ENCODE measurements around the gene GALNT16. TPM values are rescaled to one million over a fixed set of nuclear protein-coding genes. Genes with fewer than 3 reads are reported as not detected.

Gene GALNT16
- total RNA-seq, 5 donors from 2014 or later (not counting 1 experiment from before 2014, with no cell fraction given), result 0.13 to 0.46 TPM; not detected in 3

- ChIA-PET POLR2A (no interaction called here), CTCF (no interaction called here)
- no peak overlapping the region for H3K27ac ChIP-seq (ENCODE audit: low read length)
- H3K4me1 ChIP-seq (ENCODE audit: control insufficient read depth in 1 of 2, extremely low read depth in 1 of 2, insufficient read depth in 2 of 2, low read length in 2 of 2), result no peaks in the 10 kb centered on the region
- no peak overlapping the region for H3K4me3 Mint-ChIP-seq
- H3K4me3 ChIP-seq (ENCODE audit: control insufficient read depth in 1 of 2, extremely low read depth in 1 of 2, low read length in 1 of 2), result no peak overlapping the region
- ATAC-seq (replicated peaks in 1 of 4), result no peak
- no peaks in the 10 kb centered on the region for H3K36me3 ChIP-seq (ENCODE audit: control insufficient read depth in 2 of 2, extremely low read depth in 1 of 2, insufficient read depth in 1 of 2, low read length in 1 of 2)
- no peaks in the 10 kb centered on the region for H3K9me3 Mint-ChIP-seq
- no peak overlapping the region for H3K27ac Mint-ChIP-seq
- H3K36me3 Mint-ChIP-seq, result no peaks in the 10 kb centered on the region
- H3K9me3 ChIP-seq, result no peaks in the 10 kb centered on the region
- H3K27me3 ChIP-seq (replicated peaks in 1 of 2; ENCODE audit: control insufficient read depth in 2 of 2, extremely low read depth in 1 of 2, insufficient read depth in 2 of 2, low read length in 1 of 2), result peaks cover 0 to 18% of the 10 kb centered on the region in 2 experiments
- H3K4me1 Mint-ChIP-seq, result no peaks in the 10 kb centered on the region
- peaks cover 2 to 4% of the 10 kb centered on the region in 2 donors for H3K27me3 Mint-ChIP-seq
- 68% methylated on average over 3 of the region's 11 CpGs for WGBS (ENCODE audit: insufficient coverage)
- peak in 2 of 35 experiments; percentile 2 to 13 for DNase-seq
Observed at GRCh38 chr14:69323266-69323998, 63.5 kb downstream of the GALNT16 start.

- Histone ChIP-seq H3K9me3 (no peaks in the 10 kb centered on the region), H3K4me3 (ENCODE audit: control insufficient read depth in 1 of 2, extremely low read depth in 1 of 2, low read length in 1 of 2) (no peak overlapping the region), H3K27me3 (replicated peaks in 1 of 2; ENCODE audit: control insufficient read depth in 2 of 2, extremely low read depth in 1 of 2, insufficient read depth in 2 of 2, low read length in 1 of 2) (peaks cover 0 to 18% of the 10 kb centered on the region in 2 experiments), H3K4me1 (ENCODE audit: control insufficient read depth in 1 of 2, extremely low read depth in 1 of 2, insufficient read depth in 2 of 2, low read length in 2 of 2) (no peaks in the 10 kb centered on the region), H3K27ac (ENCODE audit: low read length) (no peak overlapping the region), H3K36me3 (ENCODE audit: control insufficient read depth in 2 of 2, extremely low read depth in 1 of 2, insufficient read depth in 1 of 2, low read length in 1 of 2) (no peaks in the 10 kb centered on the region)
- ATAC-seq (replicated peaks in 1 of 4) (no peak), DNase-seq (peak in 1 of 35 experiments; percentile 15)
- ChIA-PET CTCF (no interaction called here), POLR2A (no interaction called here)
- H3K27me3 Mint-ChIP-seq, result peaks cover 2 to 4% of the 10 kb centered on the region in 2 donors
- no peaks in the 10 kb centered on the region for H3K36me3 Mint-ChIP-seq
- no peak overlapping the region for H3K4me3 Mint-ChIP-seq
- H3K4me1 Mint-ChIP-seq, result no peaks in the 10 kb centered on the region
- H3K27ac Mint-ChIP-seq, result no peak overlapping the region
- no peaks in the 10 kb centered on the region for H3K9me3 Mint-ChIP-seq
- WGBS (ENCODE audit: insufficient coverage), result 100% methylated on average over 1 of the region's 1 CpG
Observed at GRCh38 chr14:69323999-69324282, 64.0 kb downstream of the GALNT16 start.

- Histone ChIP-seq H3K4me1 (ENCODE audit: control insufficient read depth in 1 of 2, extremely low read depth in 1 of 2, insufficient read depth in 2 of 2, low read length in 2 of 2) (no peaks in the 10 kb centered on the region), H3K4me3 (ENCODE audit: control insufficient read depth in 1 of 2, extremely low read depth in 1 of 2, low read length in 1 of 2) (no peak overlapping the region), H3K27me3 (replicated peaks in 1 of 2; ENCODE audit: control insufficient read depth in 2 of 2, extremely low read depth in 1 of 2, insufficient read depth in 2 of 2, low read length in 1 of 2) (peaks cover 0 to 18% of the 10 kb centered on the region in 2 experiments), H3K36me3 (ENCODE audit: control insufficient read depth in 2 of 2, extremely low read depth in 1 of 2, insufficient read depth in 1 of 2, low read length in 1 of 2) (no peaks in the 10 kb centered on the region), H3K9me3 (no peaks in the 10 kb centered on the region), H3K27ac (ENCODE audit: low read length) (no peak overlapping the region)
- H3K36me3 Mint-ChIP-seq, result no peaks in the 10 kb centered on the region
- 92% methylated on average over 8 of the region's 9 CpGs for WGBS (ENCODE audit: insufficient coverage)
- DNase-seq (peak in 2 of 35 experiments; percentile 3 to 18), ATAC-seq (replicated peaks in 1 of 4) (no peak)
- H3K4me1 Mint-ChIP-seq, result no peaks in the 10 kb centered on the region
- POLR2A ChIA-PET, result no interaction called here
- no peak overlapping the region for H3K4me3 Mint-ChIP-seq
- CTCF ChIA-PET, result no interaction called here
- H3K27me3 Mint-ChIP-seq, result peaks cover 2 to 4% of the 10 kb centered on the region in 2 donors
- no peaks in the 10 kb centered on the region for H3K9me3 Mint-ChIP-seq
- H3K27ac Mint-ChIP-seq, result no peak overlapping the region
Observed at GRCh38 chr14:69324341-69324931, 64.5 kb downstream of the GALNT16 start.

- no peak overlapping the region for H3K4me3 ChIP-seq (ENCODE audit: control insufficient read depth in 1 of 2, extremely low read depth in 1 of 2, low read length in 1 of 2)
- ChIA-PET CTCF (no interaction called here), POLR2A (no interaction called here)
- no peak overlapping the region for H3K27ac ChIP-seq (ENCODE audit: low read length)
- Mint-ChIP-seq H3K4me1 (no peaks in the 10 kb centered on the region), H3K36me3 (no peaks in the 10 kb centered on the region), H3K27me3 (peaks cover 2 to 4% of the 10 kb centered on the region in 2 donors), H3K27ac (no peak overlapping the region), H3K4me3 (no peak overlapping the region), H3K9me3 (no peaks in the 10 kb centered on the region)
- WGBS (ENCODE audit: insufficient coverage), result 90% methylated on average over 5 of the region's 8 CpGs
- H3K36me3 ChIP-seq (ENCODE audit: control insufficient read depth in 2 of 2, extremely low read depth in 1 of 2, insufficient read depth in 1 of 2, low read length in 1 of 2), result no peaks in the 10 kb centered on the region
- H3K27me3 ChIP-seq (replicated peaks in 1 of 2; ENCODE audit: control insufficient read depth in 2 of 2, extremely low read depth in 1 of 2, insufficient read depth in 2 of 2, low read length in 1 of 2), result peaks cover 0 to 18% of the 10 kb centered on the region in 2 experiments
- no peaks in the 10 kb centered on the region for H3K9me3 ChIP-seq
- ATAC-seq (replicated peaks in 1 of 4) (no peak), DNase-seq (peak in 1 of 35 experiments; percentile 14)
- no peaks in the 10 kb centered on the region for H3K4me1 ChIP-seq (ENCODE audit: control insufficient read depth in 1 of 2, extremely low read depth in 1 of 2, insufficient read depth in 2 of 2, low read length in 2 of 2)
Observed at GRCh38 chr14:69325086-69325485, 65.1 kb downstream of the GALNT16 start.

- DNase-seq (peak in 1 of 35 experiments; percentile 19), ATAC-seq (replicated peaks in 1 of 4) (no peak)
- no peak overlapping the region for H3K4me3 Mint-ChIP-seq
- Histone ChIP-seq H3K36me3 (ENCODE audit: control insufficient read depth in 2 of 2, extremely low read depth in 1 of 2, insufficient read depth in 1 of 2, low read length in 1 of 2) (no peaks in the 10 kb centered on the region), H3K27ac (ENCODE audit: low read length) (no peak overlapping the region), H3K27me3 (replicated peaks in 1 of 2; ENCODE audit: control insufficient read depth in 2 of 2, extremely low read depth in 1 of 2, insufficient read depth in 2 of 2, low read length in 1 of 2) (peaks cover 0 to 18% of the 10 kb centered on the region in 2 experiments), H3K9me3 (no peaks in the 10 kb centered on the region), H3K4me1 (ENCODE audit: control insufficient read depth in 1 of 2, extremely low read depth in 1 of 2, insufficient read depth in 2 of 2, low read length in 2 of 2) (no peaks in the 10 kb centered on the region), H3K4me3 (ENCODE audit: control insufficient read depth in 1 of 2, extremely low read depth in 1 of 2, low read length in 1 of 2) (no peak overlapping the region)
- no peaks in the 10 kb centered on the region for H3K4me1 Mint-ChIP-seq
- WGBS (ENCODE audit: insufficient coverage), result 90% methylated on average over 5 of the region's 7 CpGs
- H3K9me3 Mint-ChIP-seq, result no peaks in the 10 kb centered on the region
- no peaks in the 10 kb centered on the region for H3K36me3 Mint-ChIP-seq
- POLR2A ChIA-PET, result no interaction called here
- H3K27me3 Mint-ChIP-seq, result peaks cover 2 to 4% of the 10 kb centered on the region in 2 donors
- no peak overlapping the region for H3K27ac Mint-ChIP-seq
- CTCF ChIA-PET, result no interaction called here
Observed at GRCh38 chr14:69325646-69326265, 65.8 kb downstream of the GALNT16 start.

GRCh38 chr14:69326611-69327010 is 66.7 kb downstream of the GALNT16 start:
- Mint-ChIP-seq H3K4me3 (no peak overlapping the region), H3K36me3 (no peaks in the 10 kb centered on the region), H3K27me3 (peaks cover 2 to 4% of the 10 kb centered on the region in 2 donors), H3K4me1 (no peaks in the 10 kb centered on the region), H3K27ac (no peak overlapping the region), H3K9me3 (no peaks in the 10 kb centered on the region)
- Histone ChIP-seq H3K27me3 (replicated peaks in 1 of 2; ENCODE audit: control insufficient read depth in 2 of 2, extremely low read depth in 1 of 2, insufficient read depth in 2 of 2, low read length in 1 of 2) (peaks cover 0 to 18% of the 10 kb centered on the region in 2 experiments), H3K36me3 (ENCODE audit: control insufficient read depth in 2 of 2, extremely low read depth in 1 of 2, insufficient read depth in 1 of 2, low read length in 1 of 2) (no peaks in the 10 kb centered on the region), H3K4me1 (ENCODE audit: control insufficient read depth in 1 of 2, extremely low read depth in 1 of 2, insufficient read depth in 2 of 2, low read length in 2 of 2) (no peaks in the 10 kb centered on the region), H3K27ac (ENCODE audit: low read length) (no peak overlapping the region), H3K9me3 (no peaks in the 10 kb centered on the region), H3K4me3 (ENCODE audit: control insufficient read depth in 1 of 2, extremely low read depth in 1 of 2, low read length in 1 of 2) (no peak overlapping the region)
- CTCF ChIA-PET, result no interaction called here
- POLR2A ChIA-PET, result no interaction called here
- no peak for ATAC-seq (replicated peaks in 1 of 4)
- DNase-seq, result peak in 1 of 35 experiments; percentile 10
- WGBS (ENCODE audit: insufficient coverage), result no CpG with 5 or more reads among the region's 6 CpGs
